ENCODE measurements around the gene TEAD4. TPM values are rescaled to one million over a fixed set of nuclear protein-coding genes. Genes with fewer than 3 reads are reported as not detected.

TEAD4 gene
- total RNA-seq, 2 experiments from 2014 or later: not detected

DNA sequence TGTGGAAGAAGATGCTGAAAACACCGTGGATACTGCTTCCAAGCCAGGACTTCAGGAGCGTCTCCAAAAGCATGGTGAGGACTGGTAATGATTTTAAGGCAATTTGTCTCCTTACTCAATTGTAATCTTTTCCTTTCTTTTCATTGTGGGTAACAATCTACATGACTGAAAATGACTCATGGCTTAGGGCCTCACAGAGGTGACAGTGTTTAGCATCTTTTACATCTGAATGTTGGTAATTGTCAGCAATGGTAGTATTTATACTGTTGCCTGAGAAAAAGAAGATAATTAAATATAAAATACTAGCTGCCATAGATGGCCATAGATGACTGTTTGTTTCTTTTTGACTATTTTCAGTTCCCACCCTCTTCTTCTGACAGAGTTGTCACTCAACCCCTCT is 36.9 kb upstream of the TEAD4 start:
- BruUV-seq (replicated peaks): no TSS peak
- Histone ChIP-seq H4K20me1 (ENCODE audit: insufficient read depth, low read length) (no peaks in the 10 kb centered on the region), H3K4me2 (ENCODE audit: low read length) (no peak overlapping the region), H3K9me3 (ENCODE audit: low read length) (no peaks in the 10 kb centered on the region), H3K79me2 (ENCODE audit: insufficient read depth, low read depth, low read length) (no peaks in the 10 kb centered on the region), H2AFZ (ENCODE audit: low read length) (no peak overlapping the region), H3K27ac (ENCODE audit: low read depth, low read length, poor library complexity, severe bottlenecking) (no peak overlapping the region), H3K4me1 (ENCODE audit: insufficient read depth, low read length, poor library complexity, severe bottlenecking) (no peaks in the 10 kb centered on the region), H3K9me2 (ENCODE audit: insufficient read depth, low read length) (no peaks in the 10 kb centered on the region), H3K4me3 (ENCODE audit: low read depth, low read length, poor library complexity, severe bottlenecking) (no peak overlapping the region), H3K36me3 (ENCODE audit: insufficient read depth, low read length) (peaks cover 19% of the 10 kb centered on the region)
- intact Hi-C loops (cut with micrococcal nuclease; ENCODE audit: unreplicated experiment): no loop called here
- POLR2A ChIA-PET: no interaction called here
- TF ChIP-seq EZH2phosphoT487 (IDR thresholded peaks at IDR 0.05; ENCODE audit: borderline replicate concordance, low read depth, low read length) (no peak), CTCF (conservative IDR thresholded peaks at IDR 0.05; ENCODE audit: low read length) (no peak)
- CTCF ChIA-PET (ENCODE audit: unreplicated experiment): no interaction called here
- no peak for DNase-seq (ENCODE audit: low spot score)

- DNase-seq (ENCODE audit: low spot score): no peak
Measured at GRCh38 chr12:2923057-2923456, 36.1 kb upstream of the TEAD4 start.

GRCh38 chr12:2924019-2924418 is 35.2 kb upstream of the TEAD4 start:
- Histone ChIP-seq H3K79me2 (ENCODE audit: insufficient read depth, low read depth, low read length) (no peaks in the 10 kb centered on the region), H3K4me2 (ENCODE audit: low read length) (no peak overlapping the region), H3K9me2 (ENCODE audit: insufficient read depth, low read length) (no peaks in the 10 kb centered on the region), H3K4me1 (ENCODE audit: insufficient read depth, low read length, poor library complexity, severe bottlenecking) (no peaks in the 10 kb centered on the region), H3K36me3 (ENCODE audit: insufficient read depth, low read length) (peaks cover 19% of the 10 kb centered on the region), H3K27ac (ENCODE audit: low read depth, low read length, poor library complexity, severe bottlenecking) (no peak overlapping the region), H2AFZ (ENCODE audit: low read length) (no peak overlapping the region), H4K20me1 (ENCODE audit: insufficient read depth, low read length) (no peaks in the 10 kb centered on the region), H3K9me3 (ENCODE audit: low read length) (no peaks in the 10 kb centered on the region), H3K4me3 (ENCODE audit: low read depth, low read length, poor library complexity, severe bottlenecking) (no peak overlapping the region)
- BruUV-seq (replicated peaks): no TSS peak
- DNase-seq (ENCODE audit: low spot score): no peak
- POLR2A ChIA-PET: no interaction called here
- CTCF ChIA-PET (ENCODE audit: unreplicated experiment): no interaction called here
- TF ChIP-seq CTCF (conservative IDR thresholded peaks at IDR 0.05; ENCODE audit: low read length): no peak
- no peak for TF ChIP-seq EZH2phosphoT487 (IDR thresholded peaks at IDR 0.05; ENCODE audit: borderline replicate concordance, low read depth, low read length)
- intact Hi-C loops (cut with micrococcal nuclease; ENCODE audit: unreplicated experiment): no loop called here

More at GRCh38 chr12:2923057-2923456, 36.1 kb upstream of the TEAD4 start:
- POLR2A ChIA-PET: no interaction called here
- Histone ChIP-seq H3K4me1 (ENCODE audit: insufficient read depth, low read length, poor library complexity, severe bottlenecking) (no peaks in the 10 kb centered on the region), H3K9me3 (ENCODE audit: low read length) (no peaks in the 10 kb centered on the region), H3K4me2 (ENCODE audit: low read length) (no peak overlapping the region), H3K4me3 (ENCODE audit: low read depth, low read length, poor library complexity, severe bottlenecking) (no peak overlapping the region), H4K20me1 (ENCODE audit: insufficient read depth, low read length) (no peaks in the 10 kb centered on the region), H3K9me2 (ENCODE audit: insufficient read depth, low read length) (no peaks in the 10 kb centered on the region), H3K36me3 (ENCODE audit: insufficient read depth, low read length) (peaks cover 19% of the 10 kb centered on the region), H2AFZ (ENCODE audit: low read length) (no peak overlapping the region), H3K79me2 (ENCODE audit: insufficient read depth, low read depth, low read length) (no peaks in the 10 kb centered on the region), H3K27ac (ENCODE audit: low read depth, low read length, poor library complexity, severe bottlenecking) (no peak overlapping the region)
- no TSS peak for BruUV-seq (replicated peaks)
- CTCF ChIA-PET (ENCODE audit: unreplicated experiment): no interaction called here
- intact Hi-C loops (cut with micrococcal nuclease; ENCODE audit: unreplicated experiment): no loop called here
- no peak for TF ChIP-seq CTCF (conservative IDR thresholded peaks at IDR 0.05; ENCODE audit: low read length)
- no peak for TF ChIP-seq EZH2phosphoT487 (IDR thresholded peaks at IDR 0.05; ENCODE audit: borderline replicate concordance, low read depth, low read length)

All from OCI-LY7 (cell line).